Endothelial cell of umbilical vein (primary cell): Measurements from ENCODE around the gene ABHD10. TPM values are rescaled to one million over a fixed set of nuclear protein-coding genes. Genes with fewer than 3 reads are reported as not detected.

Experiments used
- BruUV-seq: library from RNA; stranded (reverse); fragments of 400-500 nt; replicated peaks from 2 replicates; lab custom pipeline; 2021; lab: Mats Ljungman, UMichigan
- CTCF ChIA-PET: fragments of 300-600, 350-600 bp; sonication (Branson Sonifier 250); formaldehyde crosslinking; loops from one replicate; lab custom pipeline; 2021; ENCODE audit warnings: antibody characterized with exemption, inconsistent platforms; lab: Charles Lee
- POLR2A ChIA-PET: fragments of 300-600, 350-600 bp; sonication (Branson Sonifier 250); formaldehyde crosslinking; loops from one replicate; lab custom pipeline; 2021; ENCODE audit warnings: antibody characterized with exemption, inconsistent platforms; lab: Charles Lee
- DNase-seq: peaks from one replicate; pipeline ENCODE4 v3.0.0-alpha.2; 2011; ENCODE audit warnings: low read depth, low spot score
- FAIRE-seq: peaks from 2 replicates; lab custom pipeline; 2011; peaks lifted over from hg19 to GRCh38; lab: Jason Lieb, UNC
- H2AFZ ChIP-seq: 2 replicates; pipeline ENCODE4 v1.6.0; 2012; ENCODE audit warnings: low read depth, low read length, control low read depth, inconsistent platforms
- H3K27ac ChIP-seq: 2 replicates; pipeline ENCODE4 v1.5.1; 2011; ENCODE audit warnings: low read depth, mild to moderate bottlenecking, control low read depth, low read length, moderate library complexity; ENCODE audit not compliant: insufficient read depth
- H3K27me3 ChIP-seq, 2 experiments: 2 replicates each; pipeline versions ENCODE4 v1.6.0 to v1.6.1; 2011; ENCODE audit warnings: low read length in 2 of 2, mixed read lengths in 1 of 2; ENCODE audit not compliant: control insufficient read depth in 2 of 2, insufficient read depth in 2 of 2
- H3K36me3 ChIP-seq, 2 experiments: 2 replicates in 1 of 2; 3 replicates in 1 of 2; pipeline ENCODE4 v1.5.1; 2011; ENCODE audit warnings: low read length in 2 of 2, mild to moderate bottlenecking in 1 of 2, moderate library complexity in 1 of 2; ENCODE audit not compliant: control insufficient read depth in 2 of 2, insufficient read depth in 2 of 2; ENCODE audit errors: extremely low read depth in 1 of 2
- H3K4me1 ChIP-seq: 3 replicates; pipeline ENCODE4 v1.5.1; 2011; ENCODE audit warnings: mild to moderate bottlenecking, low read length; ENCODE audit not compliant: control insufficient read depth, insufficient read depth; ENCODE audit errors: extremely low read depth
- H3K4me2 ChIP-seq: 2 replicates; pipeline ENCODE4 v1.6.1; 2011; ENCODE audit warnings: low read length, control low read depth, mixed read lengths; ENCODE audit not compliant: insufficient read depth
- H3K4me3 ChIP-seq, 3 experiments: fragments of 200-600 bp in 1 of 3; sonication (generic), shearing (Covaris generic) in 1 of 3; replicated peaks in 1 of 3; 2 replicates each; pipeline ENCODE4 v1.5.1; 2011 to 2016; ENCODE audit warnings: control low read depth in 3 of 3, low read length in 3 of 3, mild to moderate bottlenecking in 2 of 3, inconsistent platforms in 1 of 3, low read depth in 1 of 3, moderate library complexity in 1 of 3; ENCODE audit not compliant: insufficient read depth in 1 of 3
- H3K79me2 ChIP-seq: 2 replicates; pipeline ENCODE4 v1.6.0; 2012; ENCODE audit warnings: low read length, inconsistent platforms; ENCODE audit not compliant: control insufficient read depth, insufficient read depth
- H3K9ac ChIP-seq: replicated peaks from 2 replicates; pipeline ENCODE3; 2011; ENCODE audit warnings: low read length, control low read depth; ENCODE audit not compliant: insufficient read depth; ENCODE audit errors: extremely low read depth
- H3K9me1 ChIP-seq: replicated peaks from 3 replicates; pipeline ENCODE4 v1.6.0; 2011; ENCODE audit warnings: mild to moderate bottlenecking, low read length; ENCODE audit not compliant: control insufficient read depth, insufficient read depth; ENCODE audit errors: extremely low read depth
- H3K9me3 ChIP-seq: replicated peaks from 2 replicates; pipeline ENCODE4 v1.5.1; 2012; ENCODE audit warnings: low read length, inconsistent platforms; ENCODE audit not compliant: control insufficient read depth, insufficient read depth
- H4K20me1 ChIP-seq: replicated peaks from 2 replicates; pipeline ENCODE3; 2011; ENCODE audit warnings: mild to moderate bottlenecking, low read length; ENCODE audit not compliant: control insufficient read depth, insufficient read depth; ENCODE audit errors: extremely low read depth
- EZH2 ChIP-seq: IDR thresholded peaks from 2 replicates; pipeline ENCODE4 v1.6.1; 2012; ENCODE audit warnings: borderline replicate concordance, low read depth, mild to moderate bottlenecking, moderate library complexity, low read length, inconsistent platforms; ENCODE audit not compliant: severe bottlenecking
- FOS ChIP-seq: IDR thresholded peaks from 2 replicates; pipeline ENCODE4 v1.6.1; 2011; ENCODE audit warnings: mild to moderate bottlenecking, low read length, moderate library complexity, borderline replicate concordance; ENCODE audit not compliant: insufficient read depth
- GATA2 ChIP-seq: IDR thresholded peaks from 2 replicates; pipeline ENCODE4 v1.7.0; 2011; ENCODE audit warnings: low read depth, mild to moderate bottlenecking, moderate library complexity, mixed read lengths, low read length; ENCODE audit not compliant: insufficient read length, insufficient read depth
- POLR2AphosphoS5 ChIP-seq: IDR thresholded peaks from 2 replicates; pipeline ENCODE4 v1.6.1; 2012; ENCODE audit warnings: low read depth, mild to moderate bottlenecking, control low read depth, low read length, moderate library complexity; ENCODE audit not compliant: insufficient read depth
- dilution Hi-C: fragments of 300-500 bp; cut with MboI; formaldehyde crosslinking; loops from one replicate; pipeline ENCODE4 v1.15.0; 2019; ENCODE audit warnings: low sequenced_read_pairs; ENCODE audit not compliant: extremely low pct_ligation_motif_present
- intact Hi-C: fragments of 100-400 bp; cut with micrococcal nuclease; formaldehyde crosslinking; loops from one replicate; pipeline ENCODE4 v1.10.0; 2022
- polyA plus RNA-seq, 4 experiments: library from polyadenylated mRNA; depleted of rRNA in 3 of 4; stranded (reverse) in 3 of 4; unstranded in 1 of 4; fragments of >200 nt; gene quantifications; 2 replicates each; pipeline versions ENCODE4 v1.2.1 to v1.2.3, GENCODE V29; 2011 to 2012; ENCODE audit warnings: missing spikeins in 1 of 4
- total RNA-seq: library from RNA; stranded (reverse); gene quantifications from 2 replicates; pipeline ENCODE4 v1.2.3, GENCODE V29; 2021
- TF ChIP-seq, protein P1 (sequence below), 2 donors: IDR thresholded peaks; 1 replicate in 1 of 2; 2 replicates in 1 of 2; pipeline ENCODE4 v1.5.1; 2011; ENCODE audit warnings: low read length in 2 of 2, mild to moderate bottlenecking in 2 of 2, moderate library complexity in 2 of 2, control low read depth in 1 of 2, inconsistent platforms in 1 of 2, low read depth in 1 of 2; ENCODE audit not compliant: insufficient read depth in 1 of 2; ENCODE audit errors: extremely low read depth in 1 of 2
- TF ChIP-seq, protein P2 (sequence below): IDR thresholded peaks from 2 replicates; pipeline ENCODE4 v1.6.1; 2011; ENCODE audit not compliant: insufficient read depth, insufficient read length

ABHD10 gene
- total and polyA plus RNA-seq, 2 donors (not counting 3 experiments of a cell fraction or from before 2014, with no cell fraction given), result 10.0 to 37.0 TPM

DNA sequence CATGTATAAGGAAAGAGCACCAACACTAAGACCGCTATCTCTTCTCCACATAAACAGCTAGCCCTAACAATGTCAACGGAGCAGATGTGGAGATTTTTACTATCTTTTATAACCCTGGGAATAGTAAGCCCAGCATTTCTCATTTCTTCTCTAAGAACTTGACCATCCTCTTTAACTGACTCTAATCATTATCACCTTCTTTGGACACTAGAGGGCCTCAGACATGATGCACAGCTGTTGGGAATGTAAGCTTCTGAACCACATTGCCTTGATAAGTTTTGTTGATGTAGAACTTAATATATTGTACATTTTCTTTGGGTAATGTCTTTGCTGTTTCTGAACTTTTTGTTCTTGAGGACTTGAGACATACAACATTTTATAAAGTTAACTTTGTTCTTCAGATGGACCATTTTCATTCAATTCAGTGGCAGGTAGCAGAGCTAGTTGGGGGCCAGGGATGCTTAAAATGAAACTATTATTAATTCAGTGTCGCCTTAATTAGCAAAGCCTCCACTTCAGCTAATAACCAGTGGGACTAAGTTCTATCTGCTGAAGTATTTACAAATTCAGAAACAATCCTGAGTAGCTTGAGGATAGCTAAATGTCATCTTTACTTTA lies 10.3 kb downstream of the ABHD10 start:
- intact Hi-C loops, result loop anchor here (1.0 kb wide), 2 partner anchors 24 to 54 kb away; no protein-coding TSS in a partner anchor
- POLR2A ChIA-PET, result interaction anchor here (0.5 to 1.0 kb wide), 2 partner anchors 11 to 23 kb away, joined by 3 read pairs; partner anchors contain the start of gene ABHD10
- H3K9me3 ChIP-seq, result no peaks in the 10 kb centered on the region
- peaks cover 7 to 15% of the 10 kb centered on the region in 2 experiments for H3K36me3 ChIP-seq
- no peaks in the 10 kb centered on the region for H3K27me3 ChIP-seq
- no peak overlapping the region for H3K4me3 ChIP-seq
- no peak overlapping the region for H3K27ac ChIP-seq
- CTCF ChIA-PET, result interaction anchor here (0.5 to 14.6 kb wide), 40 partner anchors 8 to 320 kb away, joined by 3 to 291 read pairs (median 5); partner anchors contain the start of genes ABHD10 and TAGLN3
- dilution Hi-C loops, result no loop called here
- peak; percentile 52 for FAIRE-seq
- peaks cover 3% of the 10 kb centered on the region for H3K79me2 ChIP-seq
- H3K4me1 ChIP-seq, result no peaks in the 10 kb centered on the region
- BruUV-seq, result no TSS peak
- H3K9ac ChIP-seq, result no peak overlapping the region
- no peak overlapping the region for H3K4me2 ChIP-seq
- no peaks in the 10 kb centered on the region for H3K9me1 ChIP-seq
- TF ChIP-seq, protein P1, sequence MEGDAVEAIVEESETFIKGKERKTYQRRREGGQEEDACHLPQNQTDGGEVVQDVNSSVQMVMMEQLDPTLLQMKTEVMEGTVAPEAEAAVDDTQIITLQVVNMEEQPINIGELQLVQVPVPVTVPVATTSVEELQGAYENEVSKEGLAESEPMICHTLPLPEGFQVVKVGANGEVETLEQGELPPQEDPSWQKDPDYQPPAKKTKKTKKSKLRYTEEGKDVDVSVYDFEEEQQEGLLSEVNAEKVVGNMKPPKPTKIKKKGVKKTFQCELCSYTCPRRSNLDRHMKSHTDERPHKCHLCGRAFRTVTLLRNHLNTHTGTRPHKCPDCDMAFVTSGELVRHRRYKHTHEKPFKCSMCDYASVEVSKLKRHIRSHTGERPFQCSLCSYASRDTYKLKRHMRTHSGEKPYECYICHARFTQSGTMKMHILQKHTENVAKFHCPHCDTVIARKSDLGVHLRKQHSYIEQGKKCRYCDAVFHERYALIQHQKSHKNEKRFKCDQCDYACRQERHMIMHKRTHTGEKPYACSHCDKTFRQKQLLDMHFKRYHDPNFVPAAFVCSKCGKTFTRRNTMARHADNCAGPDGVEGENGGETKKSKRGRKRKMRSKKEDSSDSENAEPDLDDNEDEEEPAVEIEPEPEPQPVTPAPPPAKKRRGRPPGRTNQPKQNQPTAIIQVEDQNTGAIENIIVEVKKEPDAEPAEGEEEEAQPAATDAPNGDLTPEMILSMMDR (IDR thresholded peaks at IDR 0.05; ENCODE audit: extremely low read depth in 1 of 2, insufficient read depth in 1 of 2, low read depth in 1 of 2, low read length in 2 of 2), result peak; percentile 55 to 60
- TF ChIP-seq, protein P2, sequence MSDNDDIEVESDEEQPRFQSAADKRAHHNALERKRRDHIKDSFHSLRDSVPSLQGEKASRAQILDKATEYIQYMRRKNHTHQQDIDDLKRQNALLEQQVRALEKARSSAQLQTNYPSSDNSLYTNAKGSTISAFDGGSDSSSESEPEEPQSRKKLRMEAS, result no peak
- no peaks in the 10 kb centered on the region for H4K20me1 ChIP-seq
- no peak overlapping the region for H2AFZ ChIP-seq
- DNase-seq, result peak; percentile 72

GRCh38 chr3:111993038-111993437 lies 14.2 kb downstream of the ABHD10 start:
- POLR2A ChIA-PET, result no interaction called here

More at GRCh38 chr3:111993038-111993437, 14.2 kb downstream of the ABHD10 start:
- FAIRE-seq, result no peak
- BruUV-seq, result no TSS peak
- H3K4me3 ChIP-seq, result no peak overlapping the region
- no peak overlapping the region for H2AFZ ChIP-seq
- no peak for DNase-seq
- H3K9me1 ChIP-seq, result no peaks in the 10 kb centered on the region
- H3K27ac ChIP-seq, result no peak overlapping the region
- CTCF ChIA-PET, result interaction anchor here (0.9 to 14.6 kb wide), 4 partner anchors 20 to 276 kb away, joined by 3 to 291 read pairs (median 5); no protein-coding TSS in a partner anchor
- no peak overlapping the region for H3K4me2 ChIP-seq
- dilution Hi-C loops, result no loop called here
- intact Hi-C loops, result no loop called here
- TF ChIP-seq FOS (no peak), POLR2AphosphoS5 (no peak), EZH2 (no peak), GATA2 (no peak)
- TF ChIP-seq, protein P2, result no peak
- no peaks in the 10 kb centered on the region for H3K4me1 ChIP-seq
- no peaks in the 10 kb centered on the region for H4K20me1 ChIP-seq
- H3K36me3 ChIP-seq, result peaks cover 7 to 10% of the 10 kb centered on the region in 2 experiments
- no peaks in the 10 kb centered on the region for H3K9me3 ChIP-seq
- H3K27me3 ChIP-seq, result no peaks in the 10 kb centered on the region
- no peak overlapping the region for H3K9ac ChIP-seq
- H3K79me2 ChIP-seq, result peaks cover 2% of the 10 kb centered on the region
